ENCODE data around the gene HERC6.
"Not testable (repeated sequence)": the region's sequence is repeated elsewhere in the genome, so short reads cannot be mapped to it uniquely, and the experiment has no call there.

HERC6 gene

DNA sequence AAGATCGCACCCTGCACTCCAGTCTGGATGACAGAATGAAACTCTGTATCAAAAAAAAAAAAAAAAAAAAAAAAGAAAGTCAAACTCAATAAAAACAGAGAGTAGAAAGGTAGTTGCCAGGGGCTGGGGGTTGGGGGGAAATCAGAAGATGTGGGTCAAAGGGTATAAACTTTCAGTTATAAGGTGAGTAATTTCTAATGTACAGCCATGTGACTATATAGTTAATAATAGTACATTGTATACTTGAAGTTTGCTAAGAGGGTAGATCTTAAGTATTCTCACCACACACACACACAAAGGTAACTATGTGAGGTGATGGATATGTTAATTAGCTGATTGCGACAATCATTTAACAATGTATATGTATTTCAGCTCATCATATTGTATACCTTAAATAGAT is 11.5 kb downstream of the HERC6 start:
- no peak for DNase-seq (ENCODE audit: low spot score)

GRCh38 chr4:88391703-88392102 is 13.1 kb downstream of the HERC6 start:
- DNase-seq (ENCODE audit: low spot score): no peak

- no peak for DNase-seq (ENCODE audit: low spot score)
Observed at GRCh38 chr4:88396681-88397080, 18.0 kb downstream of the HERC6 start.

- DNase-seq (ENCODE audit: low spot score): no peak
Observed at GRCh38 chr4:88398381-88398780, 19.7 kb downstream of the HERC6 start.

- no peak for DNase-seq (ENCODE audit: low spot score)
Observed at GRCh38 chr4:88409206-88409605, 30.6 kb downstream of the HERC6 start.

- DNase-seq (ENCODE audit: low spot score): no peak
Observed at GRCh38 chr4:88409789-88410188, 31.1 kb downstream of the HERC6 start.

- DNase-seq (ENCODE audit: low spot score): no peak
Observed at GRCh38 chr4:88411491-88412096, 32.9 kb downstream of the HERC6 start.

GRCh38 chr4:88413801-88414200 is 35.1 kb downstream of the HERC6 start:
- no peak for DNase-seq (ENCODE audit: low spot score)

DNA sequence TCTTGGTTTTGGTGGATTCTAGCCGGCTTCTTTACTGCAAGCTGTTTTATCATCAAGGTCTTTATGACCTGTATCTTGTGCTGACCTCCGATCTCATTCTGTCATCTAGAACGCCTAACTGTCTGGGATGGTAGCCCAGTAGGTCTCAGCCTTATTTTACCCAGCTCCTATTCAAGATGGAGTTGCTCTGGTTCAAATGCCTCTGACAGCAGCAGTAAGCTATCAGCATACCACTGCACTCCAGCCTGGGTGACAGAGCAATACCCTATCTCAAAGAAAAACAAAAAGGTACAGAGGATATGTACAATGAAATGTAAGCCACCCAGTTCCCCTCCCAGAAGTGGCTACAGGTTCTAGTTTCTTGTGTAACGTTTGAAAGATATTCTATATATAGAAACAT is 36.1 kb downstream of the HERC6 start:
- DNase-seq (ENCODE audit: low spot score): no peak

DNA sequence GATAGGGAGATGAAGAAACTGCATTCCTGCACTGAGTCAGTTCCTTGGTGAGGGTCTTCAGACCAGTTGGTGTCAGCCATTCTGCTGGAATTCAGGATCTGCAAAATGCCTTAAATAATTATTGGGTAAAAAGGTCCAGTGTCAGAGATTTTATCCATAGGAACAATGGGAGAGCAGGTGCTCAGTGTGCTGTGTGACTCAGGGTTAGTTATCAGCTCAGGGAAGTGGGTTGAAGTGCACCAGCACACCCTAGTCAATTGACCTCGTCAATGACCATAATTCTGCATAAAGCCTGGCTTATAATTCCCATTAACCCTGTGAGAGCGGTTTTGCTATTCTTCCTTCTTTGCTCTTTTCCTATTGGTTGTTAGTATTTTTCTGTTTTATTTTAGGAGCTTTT is 37.3 kb downstream of the HERC6 start:
- DNase-seq (ENCODE audit: low spot score): no peak

- DNase-seq (ENCODE audit: low spot score): no peak
Observed at GRCh38 chr4:88418411-88418810, 39.8 kb downstream of the HERC6 start.

DNA sequence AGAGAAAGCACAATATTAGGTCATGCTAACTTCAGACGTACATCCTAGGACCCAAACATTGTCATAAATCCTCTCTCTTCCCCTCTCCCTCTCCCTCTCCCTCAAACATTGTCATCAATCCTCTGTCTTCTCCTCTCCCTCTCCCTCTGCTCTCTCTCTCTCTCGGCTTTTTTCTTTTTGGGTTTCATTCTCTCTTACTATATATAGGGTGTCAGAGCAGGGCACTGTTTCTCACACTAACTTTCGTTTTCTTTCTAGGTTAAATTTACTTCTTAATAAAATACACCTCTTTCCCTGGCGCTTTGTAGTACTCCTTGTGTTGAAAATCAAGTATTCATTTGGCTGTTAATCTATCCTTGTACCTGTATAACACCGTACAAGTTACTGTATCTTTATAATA is 41.2 kb downstream of the HERC6 start:
- no peak for DNase-seq (ENCODE audit: low spot score)

DNA sequence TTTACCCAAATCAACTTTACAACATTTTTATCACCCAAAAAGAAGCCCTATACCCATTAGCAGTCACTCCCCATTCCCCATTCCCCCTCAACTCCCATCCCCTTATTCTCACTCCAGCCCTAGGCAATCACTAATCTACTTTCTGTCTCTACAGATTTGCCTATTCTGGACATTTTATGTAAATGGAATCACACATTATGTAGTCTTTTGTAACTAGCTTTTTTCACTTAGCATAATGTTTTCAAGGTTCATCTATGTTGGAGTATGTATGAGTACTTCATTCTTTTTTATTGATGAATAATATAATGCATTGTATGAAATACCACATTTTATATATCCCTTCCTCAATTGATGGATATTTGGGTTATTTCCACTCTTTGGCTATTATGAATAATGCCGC is 42.2 kb downstream of the HERC6 start:
- no peak for DNase-seq (ENCODE audit: low spot score)

- no peak for DNase-seq (ENCODE audit: low spot score)
Observed at GRCh38 chr4:88422403-88422802, 43.8 kb downstream of the HERC6 start.

DNA sequence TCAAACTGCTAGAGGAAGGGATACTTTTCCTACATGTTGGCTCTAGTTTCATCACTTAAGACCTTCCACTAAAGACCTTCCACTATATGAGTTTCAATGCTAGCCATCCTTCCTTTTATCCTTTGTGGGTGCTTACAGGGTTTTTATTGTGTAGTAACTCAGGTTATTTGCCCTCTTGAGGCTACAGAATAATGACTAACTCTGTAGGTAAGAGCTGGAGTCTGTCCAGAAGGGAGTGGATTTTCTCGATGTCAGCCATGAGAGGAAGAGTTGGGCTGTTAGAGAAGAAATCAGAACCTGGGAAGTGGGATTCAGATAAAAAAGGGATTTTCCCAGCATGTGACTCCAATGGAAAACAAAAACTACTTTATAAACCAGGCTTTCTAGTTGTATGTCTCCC is 50.7 kb downstream of the HERC6 start:
- no peak for DNase-seq (ENCODE audit: low spot score)

GRCh38 chr4:88435987-88436693 is 57.5 kb downstream of the HERC6 start:
- DNase-seq (ENCODE audit: low spot score): no peak

DNA sequence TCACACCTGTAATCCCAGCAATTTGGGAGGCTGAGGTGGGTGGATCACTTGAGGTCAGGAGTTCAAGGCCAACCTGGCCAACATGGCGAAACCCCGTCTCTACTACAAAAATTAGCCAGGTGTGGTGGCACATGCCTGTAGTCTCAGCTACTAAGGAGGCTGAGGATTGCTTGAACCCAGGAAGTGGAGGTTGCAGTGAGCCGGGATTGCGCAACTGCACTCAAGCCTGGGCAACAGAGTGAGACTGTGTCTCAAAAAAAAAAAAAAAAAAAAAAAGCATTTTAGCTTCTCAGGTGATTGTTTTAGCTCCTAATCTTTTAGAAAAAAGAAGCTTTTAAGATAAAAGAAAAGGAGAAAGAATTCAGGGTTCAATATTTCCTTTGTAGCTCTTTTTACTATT is 59.2 kb downstream of the HERC6 start:
- not testable (repeated sequence) for DNase-seq (ENCODE audit: low spot score)

GRCh38 chr4:88439161-88439760 is 60.6 kb downstream of the HERC6 start:
- no peak for DNase-seq (ENCODE audit: low spot score)

GRCh38 chr4:88440146-88440545 is 61.5 kb downstream of the HERC6 start:
- DNase-seq (ENCODE audit: low spot score): no peak

DNA sequence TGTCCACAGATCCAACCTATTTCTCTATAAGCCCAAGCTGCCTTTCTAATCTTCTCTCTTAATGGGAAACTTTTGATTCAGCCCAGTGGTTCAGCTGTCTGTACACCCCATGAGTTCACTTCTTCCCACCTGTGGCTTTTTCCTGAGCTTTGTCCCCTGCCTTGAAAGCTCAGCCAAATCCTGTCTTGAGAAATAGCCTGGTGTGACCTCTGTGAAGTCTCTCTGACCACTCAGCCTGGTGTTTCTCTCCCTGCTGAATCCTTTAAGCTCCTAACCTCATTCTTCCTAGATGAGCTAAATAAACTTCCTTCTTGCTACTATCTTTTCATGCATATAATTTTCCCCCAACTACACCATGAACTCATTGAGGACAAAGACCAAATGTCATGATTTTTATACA is 63.0 kb downstream of the HERC6 start:
- no peak for DNase-seq (ENCODE audit: low spot score)

- DNase-seq (ENCODE audit: low spot score): no peak
Observed at GRCh38 chr4:88442689-88443191, 64.1 kb downstream of the HERC6 start.

DNA sequence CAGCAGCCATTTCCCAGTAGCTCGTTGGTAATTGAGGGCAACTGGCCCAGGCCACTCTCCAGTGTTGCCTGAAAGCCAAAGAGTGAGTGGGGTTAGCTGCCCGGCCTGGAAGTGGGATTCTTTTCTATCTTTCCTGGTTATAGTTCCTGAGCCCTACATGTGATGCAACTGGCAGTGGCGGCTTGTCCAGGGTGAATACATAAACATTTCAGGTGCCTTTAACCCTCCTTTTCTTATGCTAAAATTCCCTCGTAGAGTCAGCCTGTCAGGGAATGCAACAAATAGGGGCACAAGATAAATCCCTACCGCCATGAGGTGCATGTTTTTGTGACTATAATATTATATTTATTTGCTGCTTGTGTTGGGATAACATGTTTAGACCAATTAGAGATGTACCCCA is 64.8 kb downstream of the HERC6 start:
- DNase-seq (ENCODE audit: low spot score): no peak

DNA sequence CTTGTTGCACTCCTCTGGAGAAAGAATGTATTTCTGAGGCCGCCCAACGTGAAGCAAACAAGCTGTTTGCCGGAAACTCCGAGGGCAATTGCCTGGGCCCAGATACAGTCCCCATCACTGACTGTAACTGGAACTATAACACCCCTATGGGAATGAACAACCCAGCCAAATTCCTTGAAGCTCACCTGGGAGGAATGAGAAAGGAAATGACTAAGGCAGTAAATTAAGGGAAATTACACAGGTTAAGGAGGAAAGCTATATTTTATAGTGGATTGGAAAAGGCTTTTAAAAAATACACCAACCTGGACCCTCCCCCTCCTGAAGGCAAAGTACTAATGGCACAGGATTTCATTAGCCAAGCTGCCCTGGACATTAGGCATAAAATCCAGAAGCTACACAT is 66.6 kb downstream of the HERC6 start:
- DNase-seq (ENCODE audit: low spot score): no peak

DNA sequence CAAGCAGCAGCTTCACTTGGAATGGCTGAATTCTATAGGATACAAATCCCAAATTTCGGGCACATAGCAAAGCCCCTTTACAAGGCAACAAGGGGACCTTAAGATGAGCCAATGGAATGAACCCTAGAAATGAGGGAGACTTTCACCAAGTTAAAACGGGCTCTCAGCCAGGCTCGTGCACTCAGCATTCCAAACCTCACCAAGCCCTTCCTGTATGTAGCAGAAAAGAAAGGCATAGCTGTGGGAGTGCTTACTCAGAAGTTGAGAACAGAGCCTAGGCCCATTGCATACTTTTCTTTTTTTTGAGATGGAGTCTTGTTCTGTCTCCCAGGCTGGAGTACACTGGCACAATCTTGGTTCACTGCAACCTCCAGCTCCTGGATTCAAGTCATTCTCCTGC is 67.5 kb downstream of the HERC6 start:
- no peak for DNase-seq (ENCODE audit: low spot score)

All from CD4-positive, alpha-beta T cell treated with Interleukin-15 for 4 hours (primary cell).